ENCODE results near the gene CEP162.
"Not testable (repeated sequence)": the region's sequence is repeated elsewhere in the genome, so short reads cannot be mapped to it uniquely, and the experiment has no call there.

DNA sequence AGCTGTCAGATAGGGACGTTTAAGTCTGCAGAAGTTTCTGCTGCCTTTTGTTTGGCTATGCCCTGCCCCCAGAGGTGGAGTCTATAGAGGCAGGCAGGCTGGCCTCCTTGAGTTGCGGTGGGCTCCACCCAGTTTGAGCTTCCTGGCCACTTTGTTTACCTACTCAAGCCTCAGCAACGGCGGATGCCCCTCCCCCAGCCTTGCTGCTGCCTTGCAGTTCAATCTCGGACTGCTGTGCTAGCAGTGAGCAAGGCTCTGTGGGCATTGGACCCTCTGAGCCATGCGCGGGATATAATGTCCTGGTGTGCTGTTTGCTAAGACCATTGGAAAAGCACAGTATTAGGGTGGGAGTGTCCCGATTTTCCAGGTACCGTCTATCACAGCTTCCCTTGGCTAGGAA is 94.1 kb downstream of the CEP162 start:
- TF ChIP-seq POLR2A (IDR thresholded peaks at IDR 0.05): not testable (repeated sequence)
- TF ChIP-seq, protein P1, sequence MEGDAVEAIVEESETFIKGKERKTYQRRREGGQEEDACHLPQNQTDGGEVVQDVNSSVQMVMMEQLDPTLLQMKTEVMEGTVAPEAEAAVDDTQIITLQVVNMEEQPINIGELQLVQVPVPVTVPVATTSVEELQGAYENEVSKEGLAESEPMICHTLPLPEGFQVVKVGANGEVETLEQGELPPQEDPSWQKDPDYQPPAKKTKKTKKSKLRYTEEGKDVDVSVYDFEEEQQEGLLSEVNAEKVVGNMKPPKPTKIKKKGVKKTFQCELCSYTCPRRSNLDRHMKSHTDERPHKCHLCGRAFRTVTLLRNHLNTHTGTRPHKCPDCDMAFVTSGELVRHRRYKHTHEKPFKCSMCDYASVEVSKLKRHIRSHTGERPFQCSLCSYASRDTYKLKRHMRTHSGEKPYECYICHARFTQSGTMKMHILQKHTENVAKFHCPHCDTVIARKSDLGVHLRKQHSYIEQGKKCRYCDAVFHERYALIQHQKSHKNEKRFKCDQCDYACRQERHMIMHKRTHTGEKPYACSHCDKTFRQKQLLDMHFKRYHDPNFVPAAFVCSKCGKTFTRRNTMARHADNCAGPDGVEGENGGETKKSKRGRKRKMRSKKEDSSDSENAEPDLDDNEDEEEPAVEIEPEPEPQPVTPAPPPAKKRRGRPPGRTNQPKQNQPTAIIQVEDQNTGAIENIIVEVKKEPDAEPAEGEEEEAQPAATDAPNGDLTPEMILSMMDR (IDR thresholded peaks at IDR 0.05): not testable (repeated sequence)

All from thyroid gland (tissue), 4 donors.